GM12892 (cell line): ENCODE data around the gene TCF7.

Experiments
- DNase-seq: peaks from one replicate; pipeline ENCODE4 v3.0.0; 2011; ENCODE audit not compliant: insufficient read length
- FAIRE-seq: peaks from 2 replicates; lab custom pipeline; 2011; peaks lifted over from hg19 to GRCh38; lab: Jason Lieb, UNC
- POLR2A ChIP-seq: IDR thresholded peaks from 2 replicates; pipeline ENCODE4 v1.6.1; 2011; ENCODE audit warnings: low read depth, low read length, control low read depth
- POLR2AphosphoS5 ChIP-seq: IDR thresholded peaks from 2 replicates; pipeline ENCODE4 v1.6.1; 2011; ENCODE audit warnings: low read depth, low read length, control low read depth
- TAF1 ChIP-seq: IDR thresholded peaks from 2 replicates; pipeline ENCODE4 v1.6.1; 2011; ENCODE audit warnings: low read depth, mild to moderate bottlenecking, control low read depth, low read length, borderline replicate concordance

The TCF7 gene

DNA sequence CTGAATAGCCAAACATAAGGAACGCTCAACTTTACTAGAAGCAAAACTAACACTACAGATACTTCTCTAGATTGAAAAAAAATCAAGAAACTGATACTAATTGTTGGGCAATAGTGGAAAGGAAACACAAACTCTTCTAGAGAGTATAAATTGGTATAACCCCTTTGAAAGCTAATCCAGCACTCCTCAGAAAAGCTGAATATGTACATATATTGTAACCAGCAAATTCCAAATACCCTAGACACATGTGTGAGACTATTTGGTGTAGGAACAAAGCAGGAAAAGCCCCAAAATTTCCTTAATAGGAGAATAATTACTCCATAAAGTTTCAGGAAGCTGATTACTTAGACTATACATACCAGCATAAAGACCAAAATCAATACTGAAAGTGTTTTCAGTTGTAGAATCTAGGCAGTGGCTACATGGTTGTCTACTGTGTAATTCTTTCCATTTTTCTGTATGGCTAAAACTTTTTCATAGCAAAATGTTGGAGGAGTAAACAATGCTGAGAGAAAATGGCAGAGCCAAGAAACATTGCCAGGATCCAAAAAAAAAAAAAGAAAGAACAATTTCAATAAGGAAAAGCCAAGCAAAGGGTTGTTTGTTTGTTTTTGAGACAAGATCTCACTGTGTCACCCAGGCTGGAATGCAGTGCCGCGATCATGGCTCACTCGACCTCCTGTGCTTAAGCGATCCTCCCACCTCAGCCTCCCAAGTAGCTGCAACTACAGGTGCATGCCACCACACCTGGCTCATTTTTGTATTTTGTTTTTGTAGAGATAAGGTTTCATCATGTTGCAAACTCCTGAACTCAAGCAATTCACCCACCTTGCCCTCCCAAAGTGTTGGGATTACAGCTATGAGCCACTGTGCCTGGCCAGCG is 47.3 kb downstream of the TCF7 start:
- no peak for FAIRE-seq
- no peak for TF ChIP-seq TAF1
- TF ChIP-seq POLR2A, result no peak
- TF ChIP-seq POLR2AphosphoS5, result no peak
- no peak for DNase-seq

DNA sequence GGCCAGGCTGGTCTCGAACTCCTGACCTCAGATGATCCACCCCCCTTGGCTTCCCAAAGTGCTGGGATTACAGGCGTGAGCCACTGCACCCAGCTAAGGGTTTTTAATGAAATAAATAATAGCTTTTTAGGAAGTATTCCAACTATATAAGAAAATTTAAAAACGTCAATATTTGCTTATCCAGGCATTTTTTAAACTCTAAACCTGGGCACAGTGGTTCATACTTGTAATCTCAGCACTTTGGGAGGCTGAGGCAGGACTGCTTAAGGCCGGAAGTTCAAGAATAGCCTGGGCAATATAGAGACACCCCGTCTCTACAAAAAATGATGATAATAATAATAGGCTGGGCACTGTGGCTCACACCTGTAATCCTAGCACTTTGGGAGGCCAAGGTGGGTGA is 48.1 kb downstream of the TCF7 start:
- FAIRE-seq (no peak), DNase-seq (no peak)
- TF ChIP-seq POLR2AphosphoS5 (no peak), TAF1 (no peak), POLR2A (no peak)

DNA sequence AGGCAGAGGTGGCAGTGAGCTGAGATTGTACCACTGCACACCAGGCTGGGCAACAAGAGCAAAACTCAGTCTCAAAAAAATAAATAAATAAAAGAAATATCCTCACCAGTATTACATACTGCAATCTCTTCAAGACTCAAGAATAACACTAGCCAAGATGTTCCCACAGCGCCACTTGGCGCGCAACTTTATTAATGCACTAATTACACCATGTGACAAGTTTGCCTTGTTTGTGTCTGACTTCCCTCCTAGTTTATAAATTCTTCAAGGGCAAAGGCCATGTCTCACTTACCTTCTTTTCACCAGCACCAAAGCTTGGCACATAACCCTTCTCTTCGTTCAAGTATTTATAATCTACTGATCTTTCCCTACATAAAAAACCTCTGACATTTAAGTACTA is 57.5 kb downstream of the TCF7 start:
- FAIRE-seq (no peak), DNase-seq (no peak)
- TF ChIP-seq TAF1 (no peak), POLR2A (no peak), POLR2AphosphoS5 (no peak)

DNA sequence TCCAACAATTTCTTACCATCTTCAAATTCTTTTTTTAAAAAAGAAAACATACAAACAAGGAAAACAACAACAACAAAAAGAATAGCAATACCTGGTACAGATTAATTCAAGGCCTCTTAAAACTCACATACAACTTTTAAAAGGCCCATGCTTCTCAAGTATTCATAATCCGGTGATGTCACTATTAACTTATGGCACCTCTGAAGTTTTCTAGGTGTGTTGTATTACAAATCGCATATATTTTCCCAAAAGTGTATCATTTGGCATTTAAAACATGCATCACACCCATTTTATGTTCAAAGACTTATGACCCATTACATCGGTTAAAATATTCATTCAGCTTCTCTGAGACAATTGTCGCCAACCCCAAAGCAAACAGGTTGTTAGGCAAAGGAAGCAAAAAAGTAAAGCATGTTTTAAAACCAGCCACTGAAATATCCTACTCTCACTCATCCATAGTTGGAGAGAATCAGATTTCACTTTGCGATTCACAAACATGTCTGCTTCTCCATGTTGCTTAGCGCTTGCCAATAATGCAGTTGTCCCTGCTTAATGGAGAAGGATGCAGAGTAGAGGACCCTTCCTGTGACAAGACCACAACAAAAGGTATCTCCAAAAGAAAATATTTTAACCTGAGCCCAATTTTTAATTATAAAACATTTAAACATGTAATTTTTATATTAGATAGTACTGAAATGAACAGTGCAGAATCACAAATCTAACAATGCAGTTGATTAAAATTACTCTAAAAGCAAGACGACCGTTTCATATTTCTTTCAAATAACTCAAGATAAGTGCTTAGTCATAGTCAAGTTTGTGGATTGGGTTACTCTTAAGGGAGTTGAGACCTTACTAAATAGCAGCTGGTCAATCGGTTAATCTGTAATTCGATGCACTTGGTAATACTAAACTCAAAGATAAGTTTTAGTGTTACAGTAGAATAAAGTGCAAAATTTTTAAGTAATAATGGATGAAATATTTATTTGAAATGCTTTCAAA is 60.7 kb downstream of the TCF7 start:
- no peak for DNase-seq
- no peak for FAIRE-seq
- TF ChIP-seq TAF1, result no peak
- TF ChIP-seq POLR2AphosphoS5, result no peak
- no peak for TF ChIP-seq POLR2A

DNA sequence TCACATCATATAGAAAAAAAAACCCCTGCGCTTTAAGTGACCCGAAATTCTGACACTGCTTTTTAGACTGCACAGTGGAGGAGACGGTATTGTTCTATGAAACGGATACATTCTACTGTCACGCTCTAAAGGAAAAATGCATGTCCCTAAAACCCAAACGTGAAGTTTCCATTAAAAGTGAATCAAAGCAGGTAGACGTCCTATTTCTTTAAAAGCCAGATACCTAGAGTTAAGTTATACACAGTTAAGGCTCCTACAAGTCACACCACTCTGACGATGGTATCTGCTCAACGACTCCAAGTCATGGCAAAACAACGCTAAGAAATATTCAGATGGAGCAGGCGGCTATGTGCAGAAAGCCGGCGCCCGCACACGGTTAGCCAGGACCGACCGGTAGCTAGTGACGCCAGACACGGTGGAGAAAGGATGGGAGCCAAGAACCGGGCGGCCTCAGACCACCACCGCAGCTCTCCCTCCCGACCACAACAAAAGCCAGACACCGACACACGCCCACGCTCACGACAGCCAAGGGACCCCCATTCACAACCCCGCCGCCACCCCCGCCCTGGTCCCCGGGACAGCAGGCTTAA is 61.5 kb downstream of the TCF7 start:
- TF ChIP-seq POLR2AphosphoS5 (no peak), POLR2A (no peak), TAF1 (no peak)
- FAIRE-seq (peak; percentile 76), DNase-seq (peak; percentile 13)

DNA sequence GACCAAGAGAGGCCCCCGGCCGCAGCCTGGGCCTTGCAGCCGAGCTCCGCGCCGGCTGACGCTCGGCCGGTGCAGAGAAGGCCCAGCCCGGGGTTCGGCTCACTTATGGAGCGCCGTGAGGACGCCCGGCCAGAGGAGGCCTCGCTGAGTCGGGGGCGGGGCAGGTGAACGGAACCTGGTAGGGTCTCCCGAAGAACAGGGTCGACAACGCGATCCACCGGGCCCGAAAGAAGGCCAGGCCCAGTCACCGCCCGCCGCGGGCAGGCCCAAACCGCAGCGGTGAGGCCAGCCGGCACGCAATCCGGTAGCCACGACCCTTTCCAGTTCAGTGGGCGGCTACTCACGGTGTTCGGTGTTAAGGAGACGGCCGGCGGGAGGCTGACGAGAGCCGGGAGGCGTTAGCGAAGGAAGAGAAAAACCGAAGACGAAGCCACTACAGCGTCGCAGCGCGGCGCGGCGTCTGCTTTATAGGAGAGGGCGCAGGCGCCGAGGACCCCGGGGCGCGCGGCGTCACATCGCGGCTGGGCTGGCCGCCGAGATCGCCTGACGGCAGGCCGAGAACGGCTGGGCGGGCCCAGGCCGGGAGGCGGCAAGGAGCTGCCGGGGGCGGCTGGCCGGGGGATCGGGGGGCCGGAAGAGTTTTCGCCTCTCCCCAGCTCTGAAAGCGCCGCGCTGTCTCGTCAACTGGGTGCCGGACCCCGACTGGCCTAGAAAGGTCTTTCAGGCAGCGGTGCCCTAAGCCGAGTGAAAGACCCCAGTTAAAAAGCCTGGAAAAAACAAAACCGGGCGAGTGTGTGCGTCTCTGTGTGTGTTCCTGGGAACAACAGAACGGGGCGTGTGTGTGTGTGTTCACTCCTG is 62.3 kb downstream of the TCF7 start, which contains the start of gene SKP1:
SKP1 (minus strand) TSS at position 440 of the 858 bp plus-strand sequence. CDS start 2,928 bp downstream, outside the sequence.
- FAIRE-seq (peak; percentile 94), DNase-seq (peak; percentile 69)
- peak; percentile 99 for TF ChIP-seq POLR2AphosphoS5
- peak; percentile 91 for TF ChIP-seq TAF1
- TF ChIP-seq POLR2A, result peak; percentile 100

DNA sequence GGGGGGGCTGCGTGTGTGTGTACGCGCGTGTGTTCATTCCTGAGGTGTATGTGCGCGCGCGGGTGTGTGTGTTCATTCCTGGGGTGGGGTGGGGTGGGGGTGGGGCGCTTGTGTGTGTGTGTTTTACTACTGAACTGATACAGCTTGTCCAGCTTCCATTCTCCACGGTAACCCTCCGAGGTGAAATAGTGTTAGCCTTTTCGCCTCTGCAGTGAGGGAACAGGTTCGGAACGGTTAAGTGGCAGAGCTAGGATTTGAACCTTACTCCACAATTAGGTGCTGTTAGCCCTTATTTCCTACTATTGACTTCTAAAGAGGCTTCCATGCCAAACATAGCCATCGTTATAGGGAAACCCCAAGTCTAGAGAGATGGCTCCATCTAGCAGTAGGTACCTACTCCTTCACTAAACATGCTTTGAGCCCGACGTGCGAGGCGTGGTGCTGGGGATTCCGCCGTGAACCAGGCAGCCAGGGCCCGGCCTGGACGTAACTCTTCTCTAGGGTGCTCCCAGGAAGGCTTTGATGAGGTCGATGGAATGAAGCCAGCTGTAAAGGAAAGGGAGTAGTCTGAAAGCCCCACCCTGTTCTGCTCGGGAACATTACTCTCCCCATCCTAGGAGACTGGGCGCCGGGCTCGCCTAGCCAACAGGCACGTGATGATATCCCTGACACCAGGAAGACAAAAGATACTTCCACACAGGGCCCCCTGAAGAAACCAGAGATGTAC is 63.1 kb downstream of the TCF7 start:
- DNase-seq, result no peak
- FAIRE-seq, result peak; percentile 33
- no peak for TF ChIP-seq POLR2AphosphoS5
- no peak for TF ChIP-seq TAF1
- no peak for TF ChIP-seq POLR2A

DNA sequence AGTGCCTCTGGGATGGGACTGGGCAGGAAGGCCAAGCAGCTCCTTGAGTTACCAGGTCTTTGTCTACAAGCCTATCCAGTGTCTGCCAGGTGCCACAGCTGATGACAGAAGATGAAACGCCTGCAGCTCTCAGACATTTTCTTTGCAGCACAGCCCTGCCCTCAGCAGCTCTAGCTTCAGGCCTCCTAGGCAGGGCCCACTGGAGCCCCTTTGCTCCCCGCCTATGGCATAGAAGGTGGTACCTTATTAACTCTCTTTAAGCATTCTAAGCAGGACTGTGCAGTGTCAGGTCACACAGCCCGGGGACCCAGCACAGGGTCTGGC is 63.6 kb downstream of the TCF7 start:
- TF ChIP-seq POLR2A (no peak), TAF1 (no peak), POLR2AphosphoS5 (no peak)
- FAIRE-seq (no peak), DNase-seq (no peak)

DNA sequence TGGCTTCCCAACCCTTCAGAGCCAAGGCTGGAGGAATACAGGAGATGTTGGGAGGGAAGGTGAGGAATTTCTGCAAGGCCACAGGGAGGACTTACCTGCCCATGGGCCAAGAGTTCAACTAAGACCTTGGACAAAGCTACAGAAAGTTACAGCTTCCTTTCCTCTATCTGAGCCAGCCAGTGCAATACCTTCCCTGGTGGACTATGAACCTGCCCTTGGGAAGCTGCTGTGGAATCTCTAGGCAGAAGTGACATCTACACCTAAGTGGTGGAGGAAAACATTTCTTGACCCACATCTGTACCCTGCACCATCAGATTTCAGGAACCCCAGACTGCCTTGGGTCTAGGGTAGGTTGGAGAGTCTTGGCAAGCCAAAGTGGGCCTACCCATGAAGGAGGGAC is 69.0 kb downstream of the TCF7 start:
- DNase-seq, result no peak
- TF ChIP-seq TAF1 (no peak), POLR2A (no peak), POLR2AphosphoS5 (no peak)
- no peak for FAIRE-seq
